Neutrophil (primary cell): ENCODE measurements around the gene UBASH3A.

Experiments used
- H3K27ac ChIP-seq: fragments of 200-600 bp; sonication (generic); 2 replicates; pipeline ENCODE4 v1.5.1; 2016; ENCODE audit warnings: mild to moderate bottlenecking, moderate library complexity
- H3K27me3 ChIP-seq: fragments of 200-600 bp; sonication (generic); 2 replicates; pipeline ENCODE4 v1.6.0; 2016; ENCODE audit warnings: mild to moderate bottlenecking
- H3K36me3 ChIP-seq: fragments of 200-600 bp; sonication (generic); 2 replicates; pipeline ENCODE4 v1.5.1; 2017
- H3K4me1 ChIP-seq, 2 experiments: fragments of 200-600 bp in 1 of 2; sonication (generic) in 1 of 2; 1 replicate in 1 of 2; 2 replicates in 1 of 2; pipeline versions ENCODE4 v1.5.1 to v1.6.1; 2013 to 2016; ENCODE audit warnings: low read depth in 1 of 2, low read length in 1 of 2, mild to moderate bottlenecking in 1 of 2, moderate library complexity in 1 of 2; ENCODE audit not compliant: control insufficient read depth in 1 of 2, insufficient read depth in 1 of 2
- H3K4me3 ChIP-seq, 2 experiments: fragments of 200-600 bp in 1 of 2; sonication (generic) in 1 of 2; 1 replicate in 1 of 2; 2 replicates in 1 of 2; pipeline ENCODE4 v1.5.1; 2013 to 2016; ENCODE audit warnings: low read depth in 1 of 2, low read length in 1 of 2, mild to moderate bottlenecking in 1 of 2, moderate library complexity in 1 of 2
- H3K9me3 ChIP-seq: fragments of 200-600 bp; sonication (generic); 2 replicates; pipeline ENCODE4 v1.5.1; 2016
- CTCF ChIP-seq: fragments of 200-600 bp; sonication (generic); IDR thresholded peaks from 2 replicates; pipeline ENCODE4 v1.5.1; 2016; ENCODE audit warnings: antibody characterized with exemption

UBASH3A gene

GRCh38 chr21:42391297-42391696, 12.4 kb upstream of the UBASH3A start:
- no peak overlapping the region for H3K4me3 ChIP-seq
- H3K27me3 ChIP-seq = no peaks in the 10 kb centered on the region
- no peak overlapping the region for H3K27ac ChIP-seq
- peaks cover 13 to 19% of the 10 kb centered on the region in 2 experiments for H3K4me1 ChIP-seq
- H3K9me3 ChIP-seq = no peaks in the 10 kb centered on the region
- H3K36me3 ChIP-seq = no peaks in the 10 kb centered on the region
- no peak for TF ChIP-seq CTCF

GRCh38 chr21:42392731-42393442, 10.8 kb upstream of the UBASH3A start:
- Histone ChIP-seq H3K36me3 (no peaks in the 10 kb centered on the region), H3K4me3 (no peak overlapping the region), H3K9me3 (no peaks in the 10 kb centered on the region), H3K4me1 (peaks cover 0 to 3% of the 10 kb centered on the region in 2 experiments), H3K27me3 (no peaks in the 10 kb centered on the region), H3K27ac (no peak overlapping the region)
- no peak for TF ChIP-seq CTCF

GRCh38 chr21:42393443-42393950, 10.2 kb upstream of the UBASH3A start:
- TF ChIP-seq CTCF = no peak
- Histone ChIP-seq H3K4me1 (no peaks in the 10 kb centered on the region), H3K27ac (no peak overlapping the region), H3K27me3 (no peaks in the 10 kb centered on the region), H3K4me3 (no peak overlapping the region), H3K9me3 (no peaks in the 10 kb centered on the region), H3K36me3 (no peaks in the 10 kb centered on the region)

GRCh38 chr21:42395302-42395701, 8.4 kb upstream of the UBASH3A start:
- Histone ChIP-seq H3K9me3 (no peaks in the 10 kb centered on the region), H3K27me3 (no peaks in the 10 kb centered on the region), H3K36me3 (no peaks in the 10 kb centered on the region), H3K27ac (no peak overlapping the region), H3K4me1 (no peaks in the 10 kb centered on the region), H3K4me3 (no peak overlapping the region)
- no peak for TF ChIP-seq CTCF

- Histone ChIP-seq H3K27me3 (no peaks in the 10 kb centered on the region), H3K36me3 (no peaks in the 10 kb centered on the region), H3K4me3 (no peak within 1 kb of the TSS), H3K4me1 (no peaks in the 10 kb centered on the region), H3K27ac (no peak within 1 kb of the TSS), H3K9me3 (no peaks in the 10 kb centered on the region)
- TF ChIP-seq CTCF = no peak
These were observed 7.6 kb upstream of the UBASH3A start, which contains the start of gene TMPRSS3 for GRCh38 chr21:42395905-42396651. Gene TMPRSS3, minus strand, starts transcription at chr21:42396052. Its CDS starts 635 bp downstream, at chr21:42395417.
